SK-N-SH treated with all-trans-retinoic acid at 6 μM for 48 hours (cell line): ENCODE data around the gene RPS6KA2.
A peak's percentile ranks its signal among the peaks of the same experiment; 100 is the strongest.

Experiments used
- ATAC-seq: fragments of 200-7000 bp; cut with Tn5 transposase; 3 replicates; pipeline ENCODE4 v1.9.1; 2020; ENCODE audit warnings: mild to moderate bottlenecking, moderate library complexity
- CREB5 ChIP-seq: fragments of 250-450 bp; sonication (Bioruptor Pico); IDR thresholded peaks from 2 replicates; pipeline ENCODE4 v1.5.1; 2020; ENCODE audit warnings: low read depth, mild to moderate bottlenecking, moderate library complexity
- ISL1 ChIP-seq: fragments of 250-450 bp; sonication (Bioruptor Pico); IDR thresholded peaks from 2 replicates; pipeline ENCODE4 v2.1.2; 2022; ENCODE audit warnings: mild to moderate bottlenecking, moderate library complexity
- PPARA ChIP-seq: fragments of 250-450 bp; sonication (Bioruptor Pico); IDR thresholded peaks from 2 replicates; pipeline ENCODE4 v1.5.0; 2020; ENCODE audit warnings: mild to moderate bottlenecking, borderline replicate concordance
- TCF4 ChIP-seq: fragments of 250-450 bp; sonication (Bioruptor Pico); IDR thresholded peaks from 2 replicates; pipeline ENCODE4 v1.8.0; 2021; ENCODE audit warnings: mild to moderate bottlenecking, moderate library complexity, borderline replicate concordance
- TSHZ2 ChIP-seq: fragments of 250-450 bp; sonication (Bioruptor Pico); IDR thresholded peaks from 2 replicates; pipeline ENCODE4 v1.5.0; 2020; ENCODE audit warnings: mild to moderate bottlenecking, moderate library complexity
- ZC3H10 ChIP-seq: fragments of 250-450 bp; sonication (Bioruptor Pico); IDR thresholded peaks from 2 replicates; pipeline ENCODE4 v1.5.1; 2021; ENCODE audit warnings: mild to moderate bottlenecking, moderate library complexity
- ZFP3 ChIP-seq: fragments of 250-450 bp; sonication (Bioruptor Pico); IDR thresholded peaks from 2 replicates; pipeline ENCODE4 v1.5.0; 2020; ENCODE audit warnings: mild to moderate bottlenecking, moderate library complexity
- ZNF565 ChIP-seq: fragments of 450-650 bp; formaldehyde crosslinking; conservative IDR thresholded peaks from 2 replicates; pipeline ENCODE4 v1.5.0; 2020; ENCODE audit warnings: low read depth, mild to moderate bottlenecking, moderate library complexity
- ZNF70 ChIP-seq: fragments of 450-650 bp; formaldehyde crosslinking; IDR thresholded peaks from 2 replicates; pipeline ENCODE4 v1.5.0; 2020; ENCODE audit warnings: mild to moderate bottlenecking, moderate library complexity
- TF ChIP-seq, protein P1 (sequence below): fragments of 250-450 bp; sonication (Bioruptor Pico); IDR thresholded peaks from 2 replicates; pipeline ENCODE4 v1.8.0; 2020; ENCODE audit warnings: mild to moderate bottlenecking, moderate library complexity, borderline replicate concordance
- TF ChIP-seq, protein P2 (sequence below): fragments of 250-450 bp; sonication (Bioruptor Pico); IDR thresholded peaks from 2 replicates; pipeline ENCODE4 v1.8.0; 2021; ENCODE audit warnings: low read depth, mild to moderate bottlenecking, moderate library complexity, borderline replicate concordance

Gene RPS6KA2

DNA sequence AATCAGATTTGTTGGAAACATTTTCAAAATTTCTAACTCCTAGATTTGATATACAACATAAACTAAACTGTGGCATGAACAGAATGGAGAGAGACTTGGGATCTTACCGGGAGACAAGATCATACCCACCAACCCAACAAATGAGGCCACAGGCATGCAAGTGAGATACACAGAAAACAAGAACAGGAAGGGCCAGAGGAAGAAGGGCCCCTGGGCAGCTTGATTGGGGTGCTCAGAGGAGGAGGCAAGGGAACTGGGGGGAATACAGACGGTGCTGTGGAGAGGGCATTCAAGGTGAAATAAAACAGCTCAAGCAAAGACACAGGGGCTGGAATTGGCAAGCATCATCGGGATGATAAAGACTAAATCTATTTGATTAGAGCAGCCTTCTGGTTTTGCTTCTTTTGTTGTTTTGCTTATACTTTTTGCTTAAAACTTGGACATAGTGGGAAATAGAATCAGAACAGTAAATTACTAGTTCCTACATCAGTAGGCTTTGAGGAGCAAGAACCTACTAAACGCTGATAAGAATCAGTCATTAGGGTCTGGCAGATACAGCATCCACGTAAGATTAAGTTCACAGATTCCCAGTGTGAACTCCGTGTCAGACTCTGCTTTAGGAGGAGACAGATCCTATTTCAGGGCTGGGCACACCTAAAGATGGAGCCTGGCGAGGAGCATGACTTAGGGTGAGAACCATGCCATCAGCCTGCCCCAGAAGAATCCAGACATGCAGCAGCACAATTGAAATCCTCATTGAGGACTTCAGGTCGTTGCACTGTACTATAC lies 37.1 kb downstream of the RPS6KA2 start:
- TF ChIP-seq ZC3H10 (no peak), TSHZ2 (CRISPR knock-in tag) (0 out of 2 replicates have a peak, but pooled peaks have one; percentile 34), ISL1 (CRISPR knock-in tag) (0 out of 2 replicates have a peak, but pooled peaks have one; percentile 33), TCF4 (CRISPR knock-in tag) (peak; percentile 51; the same call in 1 of the 2 replicates)
- TF ChIP-seq, all 23 proteins: peak for 3
- peak; percentile 46 for ATAC-seq

DNA sequence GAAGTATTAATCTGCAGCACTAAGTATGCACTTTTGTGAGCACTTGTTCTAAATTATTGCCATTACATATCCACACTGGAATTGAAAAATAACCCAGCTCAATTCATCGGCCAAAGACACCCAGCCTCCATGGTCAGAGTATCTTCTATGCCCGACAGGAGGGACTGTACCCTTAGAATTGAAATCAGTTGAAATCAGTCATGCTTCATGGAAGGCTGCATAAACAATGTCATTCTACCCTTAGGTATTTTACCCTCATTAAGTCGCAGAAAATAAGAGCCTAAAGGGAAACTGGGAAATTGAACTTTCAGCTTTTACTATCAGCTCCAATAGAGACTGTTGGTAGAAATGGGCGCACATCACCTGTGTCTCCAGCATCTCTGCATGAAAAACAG lies 37.7 kb downstream of the RPS6KA2 start:
- peak; percentile 10; the same call in 2 of the 3 replicates for ATAC-seq
- TF ChIP-seq CREB5 (CRISPR knock-in tag) (no peak), ZFP3 (CRISPR knock-in tag) (no peak), PPARA (CRISPR knock-in tag) (no peak), TSHZ2 (CRISPR knock-in tag) (no peak), TCF4 (CRISPR knock-in tag) (no peak), ZNF70 (CRISPR knock-in tag) (no peak)
- TF ChIP-seq, protein P1, sequence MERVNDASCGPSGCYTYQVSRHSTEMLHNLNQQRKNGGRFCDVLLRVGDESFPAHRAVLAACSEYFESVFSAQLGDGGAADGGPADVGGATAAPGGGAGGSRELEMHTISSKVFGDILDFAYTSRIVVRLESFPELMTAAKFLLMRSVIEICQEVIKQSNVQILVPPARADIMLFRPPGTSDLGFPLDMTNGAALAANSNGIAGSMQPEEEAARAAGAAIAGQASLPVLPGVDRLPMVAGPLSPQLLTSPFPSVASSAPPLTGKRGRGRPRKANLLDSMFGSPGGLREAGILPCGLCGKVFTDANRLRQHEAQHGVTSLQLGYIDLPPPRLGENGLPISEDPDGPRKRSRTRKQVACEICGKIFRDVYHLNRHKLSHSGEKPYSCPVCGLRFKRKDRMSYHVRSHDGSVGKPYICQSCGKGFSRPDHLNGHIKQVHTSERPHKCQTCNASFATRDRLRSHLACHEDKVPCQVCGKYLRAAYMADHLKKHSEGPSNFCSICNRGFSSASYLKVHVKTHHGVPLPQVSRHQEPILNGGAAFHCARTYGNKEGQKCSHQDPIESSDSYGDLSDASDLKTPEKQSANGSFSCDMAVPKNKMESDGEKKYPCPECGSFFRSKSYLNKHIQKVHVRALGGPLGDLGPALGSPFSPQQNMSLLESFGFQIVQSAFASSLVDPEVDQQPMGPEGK (CRISPR knock-in tag) = no peak

DNA sequence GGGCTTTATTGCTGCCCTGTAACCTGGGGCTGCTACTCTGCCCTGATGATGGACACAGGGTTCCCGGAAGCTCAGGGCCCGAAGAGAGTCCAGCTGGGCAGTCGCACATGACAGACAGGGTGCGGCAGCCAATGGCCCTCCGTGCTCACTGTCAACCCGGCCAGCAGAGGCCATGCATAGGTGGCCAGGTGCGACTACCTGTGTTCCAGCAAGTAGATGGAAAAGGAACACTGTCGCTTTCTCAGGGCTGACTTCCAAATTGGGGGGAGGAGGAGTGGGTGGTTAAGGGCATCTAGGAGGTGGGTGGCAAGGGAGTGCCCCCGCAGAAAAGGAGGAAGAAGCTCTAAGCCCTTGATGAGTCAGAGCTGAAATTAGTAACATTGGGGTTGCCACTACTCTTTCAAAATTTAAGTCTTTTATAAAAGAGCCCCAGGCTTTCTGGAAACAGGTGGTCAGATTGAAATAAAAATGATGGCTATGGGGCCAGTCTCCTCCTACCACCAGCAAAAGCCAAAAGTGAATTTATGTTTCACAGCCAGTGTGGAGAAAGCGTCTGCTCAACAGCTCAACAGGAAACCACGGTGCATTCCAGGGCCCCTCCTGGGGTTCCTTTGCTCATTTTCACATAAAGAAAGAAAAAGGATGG lies 38.2 kb downstream of the RPS6KA2 start:
- peak; percentile 72 for ATAC-seq
- no peak for TF ChIP-seq CREB5 (CRISPR knock-in tag)

DNA sequence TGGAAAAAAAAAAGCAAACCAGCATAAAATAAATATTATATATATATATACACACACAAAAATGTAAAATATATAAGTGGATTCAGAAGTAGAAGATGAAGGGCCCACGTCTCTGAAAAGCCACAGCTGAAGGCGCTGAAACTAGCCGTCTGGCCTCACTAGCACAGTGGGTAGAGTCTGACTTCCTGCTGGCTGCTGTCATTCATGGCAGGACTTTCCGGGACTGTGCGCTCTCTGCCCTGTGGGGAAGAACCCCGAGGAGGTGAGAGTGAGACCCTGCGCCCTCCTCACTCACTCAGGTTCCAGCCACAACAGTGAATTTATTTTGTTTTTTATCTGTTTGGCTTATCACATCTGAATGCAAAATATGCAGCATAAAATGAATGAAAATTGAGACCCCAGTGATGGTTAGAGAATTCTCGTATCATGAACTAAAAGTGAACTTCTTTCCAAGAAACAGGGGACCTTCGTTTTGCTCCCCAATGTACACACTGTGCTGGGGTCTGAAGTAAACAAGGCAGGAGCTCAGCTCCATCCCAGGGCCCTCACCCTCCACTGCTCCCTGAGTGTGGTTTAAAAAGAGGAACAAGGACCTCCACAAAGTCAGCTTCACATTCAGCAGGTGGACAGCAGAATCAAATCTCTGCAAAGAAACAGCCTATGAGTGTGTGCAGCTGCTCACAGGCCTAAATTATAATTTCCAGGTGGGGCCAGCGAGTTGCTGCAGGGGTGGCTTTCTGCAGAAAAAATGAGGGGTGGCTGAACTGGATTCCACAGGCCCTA lies 39.2 kb downstream of the RPS6KA2 start:
- ATAC-seq = no peak
- TF ChIP-seq, protein P2, sequence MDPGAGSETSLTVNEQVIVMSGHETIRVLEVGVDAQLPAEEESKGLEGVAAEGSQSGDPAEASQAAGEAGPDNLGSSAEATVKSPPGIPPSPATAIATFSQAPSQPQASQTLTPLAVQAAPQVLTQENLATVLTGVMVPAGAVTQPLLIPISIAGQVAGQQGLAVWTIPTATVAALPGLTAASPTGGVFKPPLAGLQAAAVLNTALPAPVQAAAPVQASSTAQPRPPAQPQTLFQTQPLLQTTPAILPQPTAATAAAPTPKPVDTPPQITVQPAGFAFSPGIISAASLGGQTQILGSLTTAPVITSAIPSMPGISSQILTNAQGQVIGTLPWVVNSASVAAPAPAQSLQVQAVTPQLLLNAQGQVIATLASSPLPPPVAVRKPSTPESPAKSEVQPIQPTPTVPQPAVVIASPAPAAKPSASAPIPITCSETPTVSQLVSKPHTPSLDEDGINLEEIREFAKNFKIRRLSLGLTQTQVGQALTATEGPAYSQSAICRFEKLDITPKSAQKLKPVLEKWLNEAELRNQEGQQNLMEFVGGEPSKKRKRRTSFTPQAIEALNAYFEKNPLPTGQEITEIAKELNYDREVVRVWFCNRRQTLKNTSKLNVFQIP (CRISPR knock-in tag) = no peak
- TF ChIP-seq ZNF565 (CRISPR knock-in tag) (no peak), PPARA (CRISPR knock-in tag) (no peak)
